ENCODE data around the gene RTKN2.

RTKN2 gene

DNA sequence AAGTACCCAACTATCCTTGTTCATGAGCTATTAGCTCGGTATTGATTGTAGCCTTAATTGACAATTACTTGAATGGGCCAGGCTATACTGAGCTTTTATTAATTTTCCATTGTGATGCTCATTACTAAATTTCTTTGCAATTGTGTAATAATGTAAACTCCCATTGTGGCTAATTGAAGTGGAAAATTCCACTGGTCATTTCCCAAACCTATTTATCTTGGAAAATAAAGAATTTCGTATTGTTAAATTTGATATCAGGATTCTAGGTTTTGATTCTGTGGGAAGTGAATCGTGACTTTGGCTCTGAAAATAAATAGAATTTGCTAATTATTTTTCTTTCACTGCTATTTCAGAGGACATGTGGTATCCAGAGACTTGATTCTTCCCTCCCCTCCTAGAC, 111.0 kb downstream of the RTKN2 start:
- Histone ChIP-seq H3K4me1 (ENCODE audit: low read length) (peaks cover 10% of the 10 kb centered on the region), H3K27ac (ENCODE audit: low read length) (no peak overlapping the region), H4K20me1 (ENCODE audit: insufficient read depth, low read length) (no peaks in the 10 kb centered on the region), H3K27me3 (ENCODE audit: low read depth, low read length) (no peaks in the 10 kb centered on the region), H2AFZ (ENCODE audit: low read depth, low read length) (no peak overlapping the region), H3K9ac (ENCODE audit: low read length) (no peak overlapping the region), H3K79me2 (ENCODE audit: low read length) (no peaks in the 10 kb centered on the region), H3K4me2 (ENCODE audit: low read length) (no peak overlapping the region), H3K9me3 (ENCODE audit: insufficient read depth, low read length) (no peaks in the 10 kb centered on the region), H3K36me3 (replicated peaks; ENCODE audit: low read depth, low read length) (no peaks in the 10 kb centered on the region), H3K4me3 (ENCODE audit: low read length) (no peak overlapping the region)
- TF ChIP-seq EZH2phosphoT487 (IDR thresholded peaks at IDR 0.05; ENCODE audit: low read depth): no peak
- TF ChIP-seq, protein P1, sequence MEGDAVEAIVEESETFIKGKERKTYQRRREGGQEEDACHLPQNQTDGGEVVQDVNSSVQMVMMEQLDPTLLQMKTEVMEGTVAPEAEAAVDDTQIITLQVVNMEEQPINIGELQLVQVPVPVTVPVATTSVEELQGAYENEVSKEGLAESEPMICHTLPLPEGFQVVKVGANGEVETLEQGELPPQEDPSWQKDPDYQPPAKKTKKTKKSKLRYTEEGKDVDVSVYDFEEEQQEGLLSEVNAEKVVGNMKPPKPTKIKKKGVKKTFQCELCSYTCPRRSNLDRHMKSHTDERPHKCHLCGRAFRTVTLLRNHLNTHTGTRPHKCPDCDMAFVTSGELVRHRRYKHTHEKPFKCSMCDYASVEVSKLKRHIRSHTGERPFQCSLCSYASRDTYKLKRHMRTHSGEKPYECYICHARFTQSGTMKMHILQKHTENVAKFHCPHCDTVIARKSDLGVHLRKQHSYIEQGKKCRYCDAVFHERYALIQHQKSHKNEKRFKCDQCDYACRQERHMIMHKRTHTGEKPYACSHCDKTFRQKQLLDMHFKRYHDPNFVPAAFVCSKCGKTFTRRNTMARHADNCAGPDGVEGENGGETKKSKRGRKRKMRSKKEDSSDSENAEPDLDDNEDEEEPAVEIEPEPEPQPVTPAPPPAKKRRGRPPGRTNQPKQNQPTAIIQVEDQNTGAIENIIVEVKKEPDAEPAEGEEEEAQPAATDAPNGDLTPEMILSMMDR (IDR thresholded peaks at IDR 0.05; ENCODE audit: low read depth, low read length): no peak

DNA sequence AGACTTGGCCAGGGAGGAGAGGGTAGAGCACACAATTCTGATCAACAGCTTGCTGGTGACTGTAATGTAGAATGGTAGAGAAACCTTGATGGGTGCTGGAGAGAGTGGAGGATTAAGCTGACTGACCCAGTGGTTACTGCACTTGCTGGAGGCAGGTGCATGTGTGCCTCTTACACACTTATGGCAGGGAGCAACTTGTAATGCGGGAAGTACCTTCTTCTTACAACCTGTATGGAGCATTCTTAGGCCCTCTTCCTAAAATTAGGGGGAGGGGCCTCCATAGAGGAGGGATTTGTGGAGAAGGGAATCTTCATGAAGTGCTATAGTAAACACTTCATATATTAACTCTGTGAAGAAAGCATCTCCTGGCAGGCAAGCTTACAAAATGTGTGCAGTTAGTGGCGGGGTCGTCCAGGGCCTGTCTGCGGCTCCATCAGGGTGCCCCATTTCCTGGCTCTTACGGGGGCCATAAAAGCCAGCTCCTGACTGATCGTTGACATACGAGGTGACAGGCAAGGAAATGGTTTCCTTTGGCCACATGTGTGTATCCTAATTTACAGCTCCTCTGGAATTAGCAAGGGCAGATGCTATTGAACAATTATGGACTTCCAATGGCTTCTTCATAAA, 113.5 kb downstream of the RTKN2 start:
- Histone ChIP-seq H2AFZ (ENCODE audit: low read depth, low read length) (no peak overlapping the region), H3K36me3 (replicated peaks; ENCODE audit: low read depth, low read length) (no peaks in the 10 kb centered on the region), H3K4me3 (ENCODE audit: low read length) (no peak overlapping the region), H3K4me2 (ENCODE audit: low read length) (no peak overlapping the region), H3K9me3 (ENCODE audit: insufficient read depth, low read length) (no peaks in the 10 kb centered on the region), H3K79me2 (ENCODE audit: low read length) (no peaks in the 10 kb centered on the region), H4K20me1 (ENCODE audit: insufficient read depth, low read length) (no peaks in the 10 kb centered on the region), H3K27me3 (ENCODE audit: low read depth, low read length) (no peaks in the 10 kb centered on the region), H3K9ac (ENCODE audit: low read length) (no peak overlapping the region), H3K4me1 (ENCODE audit: low read length) (peaks cover 10% of the 10 kb centered on the region), H3K27ac (ENCODE audit: low read length) (no peak overlapping the region)
- TF ChIP-seq EZH2phosphoT487 (IDR thresholded peaks at IDR 0.05; ENCODE audit: low read depth): no peak
- TF ChIP-seq, protein P1 (IDR thresholded peaks at IDR 0.05; ENCODE audit: low read depth, low read length): no peak

DNA sequence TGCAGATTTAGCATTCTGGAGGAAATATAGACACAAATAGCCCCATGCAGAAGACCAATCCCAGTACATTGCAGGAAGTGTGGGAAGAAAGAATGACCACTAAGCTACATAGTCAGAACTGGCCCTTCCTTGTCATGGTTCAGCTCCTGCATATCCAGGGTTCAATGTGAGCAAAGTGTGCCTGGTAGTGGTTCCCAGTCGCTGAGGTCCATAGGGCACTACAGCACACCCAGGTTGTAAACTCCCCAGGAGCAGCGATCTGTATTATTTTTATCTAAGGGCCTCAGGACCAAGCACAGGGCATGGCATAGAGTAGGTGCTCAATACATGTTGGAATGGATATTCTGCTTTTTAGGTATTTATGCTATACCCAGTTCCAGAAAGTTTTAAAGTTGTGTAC, 114.4 kb downstream of the RTKN2 start:
- no peak overlapping the region for H2AFZ ChIP-seq (ENCODE audit: low read depth, low read length)
- H3K27me3 ChIP-seq (ENCODE audit: low read depth, low read length): no peaks in the 10 kb centered on the region
- H3K4me3 ChIP-seq (ENCODE audit: low read length): no peak overlapping the region
- no peaks in the 10 kb centered on the region for H4K20me1 ChIP-seq (ENCODE audit: insufficient read depth, low read length)
- no peaks in the 10 kb centered on the region for H3K36me3 ChIP-seq (replicated peaks; ENCODE audit: low read depth, low read length)
- H3K4me1 ChIP-seq (ENCODE audit: low read length): peaks cover 10% of the 10 kb centered on the region
- TF ChIP-seq, protein P1 (IDR thresholded peaks at IDR 0.05; ENCODE audit: low read depth, low read length): no peak
- TF ChIP-seq EZH2phosphoT487 (IDR thresholded peaks at IDR 0.05; ENCODE audit: low read depth): no peak
- no peaks in the 10 kb centered on the region for H3K79me2 ChIP-seq (ENCODE audit: low read length)
- no peak overlapping the region for H3K4me2 ChIP-seq (ENCODE audit: low read length)
- no peak overlapping the region for H3K9ac ChIP-seq (ENCODE audit: low read length)
- H3K9me3 ChIP-seq (ENCODE audit: insufficient read depth, low read length): no peaks in the 10 kb centered on the region
- no peak overlapping the region for H3K27ac ChIP-seq (ENCODE audit: low read length)

DNA sequence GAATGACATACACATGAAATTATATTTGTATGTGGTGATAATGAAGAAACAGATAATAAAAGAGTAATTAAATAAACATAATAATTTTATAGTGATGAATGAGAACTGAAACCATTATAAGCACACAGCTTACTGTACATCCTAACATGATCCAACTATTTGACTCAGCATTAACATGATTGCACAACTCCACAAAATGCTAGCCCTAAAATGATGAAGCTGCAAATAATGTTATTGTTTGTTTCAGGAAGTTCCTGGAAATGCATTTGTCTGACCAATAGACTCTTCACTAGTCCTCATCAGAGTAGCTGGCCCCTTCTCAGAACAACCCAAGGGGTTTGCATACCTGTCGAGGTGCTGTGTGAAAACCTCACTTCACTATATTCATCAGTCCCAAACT, 115.5 kb downstream of the RTKN2 start:
- Histone ChIP-seq H3K27me3 (ENCODE audit: low read depth, low read length) (no peaks in the 10 kb centered on the region), H3K79me2 (ENCODE audit: low read length) (no peaks in the 10 kb centered on the region), H3K4me1 (ENCODE audit: low read length) (peaks cover 6% of the 10 kb centered on the region), H3K9me3 (ENCODE audit: insufficient read depth, low read length) (no peaks in the 10 kb centered on the region), H3K27ac (ENCODE audit: low read length) (no peak overlapping the region), H4K20me1 (ENCODE audit: insufficient read depth, low read length) (no peaks in the 10 kb centered on the region), H3K36me3 (replicated peaks; ENCODE audit: low read depth, low read length) (no peaks in the 10 kb centered on the region), H3K4me3 (ENCODE audit: low read length) (no peak overlapping the region), H3K4me2 (ENCODE audit: low read length) (no peak overlapping the region), H3K9ac (ENCODE audit: low read length) (no peak overlapping the region), H2AFZ (ENCODE audit: low read depth, low read length) (no peak overlapping the region)
- TF ChIP-seq, protein P1 (IDR thresholded peaks at IDR 0.05; ENCODE audit: low read depth, low read length): no peak
- TF ChIP-seq EZH2phosphoT487 (IDR thresholded peaks at IDR 0.05; ENCODE audit: low read depth): no peak
